NCI-H345 (cell line): ENCODE results near the gene LUC7L3.

ENCODE experiments used
- DNase-seq: peaks from one replicate; lab custom pipeline; 2025; lab: John Stamatoyannopoulos, UW

Gene LUC7L3

DNA sequence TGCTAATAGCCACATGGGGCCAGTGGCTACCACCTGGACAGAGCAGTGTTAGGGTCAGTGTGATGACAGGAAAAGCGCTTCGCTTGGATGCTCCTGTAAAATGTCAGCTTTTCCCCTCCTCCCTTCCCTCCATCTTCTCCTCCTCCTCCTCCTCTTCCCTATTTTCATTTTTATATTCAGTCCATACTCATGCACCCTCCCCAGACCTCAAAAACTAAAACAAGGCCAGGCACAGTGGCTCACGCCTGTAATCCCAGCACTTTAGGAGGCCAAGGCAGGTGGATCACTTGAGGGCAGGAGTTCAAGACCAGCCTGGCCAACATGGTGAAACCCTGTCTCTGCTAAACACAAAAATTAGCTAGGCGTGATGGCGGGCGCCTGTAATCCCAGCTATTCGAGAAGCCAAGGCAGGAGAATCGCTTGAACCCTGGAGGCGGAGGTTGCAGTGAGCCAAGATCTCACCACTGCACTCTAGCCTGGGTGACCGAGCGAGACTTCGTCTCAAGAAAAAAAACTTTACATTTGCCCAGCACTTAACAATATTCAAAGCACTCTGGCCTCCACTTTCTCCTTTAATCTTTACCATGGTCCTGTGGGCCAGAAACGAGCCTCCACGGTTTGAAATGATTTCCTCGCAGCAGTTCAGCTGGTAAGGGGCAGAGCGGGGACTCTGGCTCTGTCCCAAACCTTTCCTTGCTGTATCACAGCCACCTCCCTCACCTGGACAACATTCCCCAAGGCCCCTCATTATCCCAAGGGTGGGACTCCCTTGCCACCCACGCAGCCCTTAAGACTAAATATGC lies 33.5 kb upstream of the LUC7L3 start:
- DNase-seq = no peak

DNA sequence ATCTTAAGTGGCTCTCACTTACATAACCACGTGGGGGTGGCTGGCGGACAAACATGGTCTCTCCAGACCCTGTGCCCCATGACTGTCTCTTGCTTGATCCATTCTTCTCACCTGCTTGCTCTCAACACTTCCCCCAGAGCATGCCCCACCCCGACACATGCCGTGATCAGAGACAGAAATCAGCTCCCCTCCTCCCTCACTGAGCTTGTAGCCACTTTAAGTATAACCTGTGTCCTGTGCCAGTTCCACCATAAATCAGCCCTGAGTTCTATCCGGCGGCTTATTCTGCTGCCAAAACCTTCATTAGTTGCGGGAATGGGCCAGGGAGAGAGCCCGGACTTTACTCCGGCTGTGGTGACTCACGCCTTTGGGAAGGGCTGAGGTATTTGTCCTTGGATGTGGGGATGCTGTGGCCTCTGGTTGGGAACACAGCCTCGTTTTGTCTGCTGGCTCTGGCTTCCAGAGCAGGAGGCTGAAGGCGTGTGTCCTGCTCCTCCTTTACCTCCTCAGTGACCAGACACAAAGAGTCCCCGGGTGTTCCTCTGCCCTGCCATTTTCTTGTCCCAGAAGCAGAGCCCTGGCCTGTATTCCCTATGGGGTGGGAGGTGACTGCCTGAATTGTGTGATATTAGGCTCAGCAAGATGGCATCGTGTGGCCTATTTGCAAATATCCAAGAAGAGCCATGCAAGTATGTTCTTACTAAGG lies 32.8 kb upstream of the LUC7L3 start:
- DNase-seq = no peak

DNA sequence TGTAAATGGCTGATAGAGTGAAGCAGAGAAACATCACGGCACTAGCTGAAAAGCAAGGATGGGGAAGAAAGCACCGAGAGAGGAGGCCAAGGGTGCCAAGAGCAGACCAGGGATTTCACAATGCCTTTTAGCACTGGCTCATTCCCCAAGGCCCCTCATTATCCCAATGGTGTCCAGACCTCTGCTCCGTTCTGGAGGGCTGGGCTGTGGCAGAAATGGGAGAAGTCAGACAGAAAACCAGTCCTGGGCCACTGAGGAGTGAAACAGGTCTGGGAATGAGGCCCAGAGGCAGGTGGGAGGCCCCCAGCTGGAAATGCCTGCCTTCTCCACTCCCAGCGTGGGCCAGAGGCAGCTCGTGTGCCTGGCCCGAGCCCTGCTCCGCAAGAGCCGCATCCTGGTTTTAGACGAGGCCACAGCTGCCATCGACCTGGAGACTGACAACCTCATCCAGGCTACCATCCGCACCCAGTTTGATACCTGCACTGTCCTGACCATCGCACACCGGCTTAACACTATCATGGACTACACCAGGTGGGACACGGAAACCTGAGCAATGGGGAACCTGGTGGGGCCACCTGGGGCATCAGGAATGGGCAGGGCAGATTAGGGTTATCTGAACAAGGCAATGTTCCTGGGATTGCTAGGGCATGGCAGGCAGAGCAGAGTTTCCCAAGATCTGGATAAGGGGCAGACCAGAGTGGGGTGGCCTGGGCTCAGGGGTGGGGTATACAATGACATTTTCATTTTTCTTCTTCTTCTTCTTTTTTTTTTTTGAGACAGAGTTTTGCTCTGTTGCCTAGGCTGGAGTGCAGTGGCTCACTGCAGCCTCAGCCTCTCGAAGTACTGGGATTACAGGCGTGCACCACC lies 32.0 kb upstream of the LUC7L3 start:
- DNase-seq = no peak

DNA sequence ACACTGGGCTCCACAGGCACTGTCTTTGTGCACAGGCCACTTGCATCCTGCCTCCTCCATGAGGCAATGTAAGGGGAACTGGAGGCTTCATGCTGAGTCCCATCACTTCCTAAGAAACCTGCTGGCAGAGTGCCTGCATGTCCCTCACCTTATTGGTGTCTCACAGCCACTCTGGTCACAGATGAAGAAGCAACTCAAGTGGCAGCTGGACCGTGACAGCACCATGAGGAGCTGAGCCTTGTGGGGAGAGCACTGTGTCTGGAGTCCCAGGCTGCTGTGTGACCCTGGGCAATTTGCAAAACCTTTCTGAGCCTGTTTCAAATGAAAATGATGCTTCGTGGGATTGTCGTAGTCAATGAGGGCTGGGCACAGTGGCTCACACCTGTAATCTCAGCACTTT lies 31.2 kb upstream of the LUC7L3 start:
- DNase-seq = no peak

DNA sequence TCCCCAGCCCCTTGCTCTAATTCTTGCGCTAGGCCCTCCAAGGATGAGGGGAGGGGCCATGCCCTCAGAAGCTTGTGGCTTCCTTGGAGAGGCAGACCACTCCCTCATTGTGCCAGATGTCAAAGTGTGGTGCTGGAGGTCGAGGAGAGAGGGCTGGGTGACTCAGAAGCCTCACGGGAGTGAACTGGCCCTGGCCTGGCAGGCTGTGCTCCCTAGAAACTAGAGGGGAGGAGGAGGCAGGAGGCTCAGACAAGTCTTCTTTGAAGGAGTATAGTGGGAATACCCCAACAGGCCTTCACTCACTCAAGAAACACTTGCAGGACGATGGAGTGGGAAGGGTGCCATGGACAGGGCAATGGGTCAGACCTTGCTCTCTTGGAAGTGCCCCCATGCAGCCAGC lies 30.2 kb upstream of the LUC7L3 start:
- DNase-seq = no peak

DNA sequence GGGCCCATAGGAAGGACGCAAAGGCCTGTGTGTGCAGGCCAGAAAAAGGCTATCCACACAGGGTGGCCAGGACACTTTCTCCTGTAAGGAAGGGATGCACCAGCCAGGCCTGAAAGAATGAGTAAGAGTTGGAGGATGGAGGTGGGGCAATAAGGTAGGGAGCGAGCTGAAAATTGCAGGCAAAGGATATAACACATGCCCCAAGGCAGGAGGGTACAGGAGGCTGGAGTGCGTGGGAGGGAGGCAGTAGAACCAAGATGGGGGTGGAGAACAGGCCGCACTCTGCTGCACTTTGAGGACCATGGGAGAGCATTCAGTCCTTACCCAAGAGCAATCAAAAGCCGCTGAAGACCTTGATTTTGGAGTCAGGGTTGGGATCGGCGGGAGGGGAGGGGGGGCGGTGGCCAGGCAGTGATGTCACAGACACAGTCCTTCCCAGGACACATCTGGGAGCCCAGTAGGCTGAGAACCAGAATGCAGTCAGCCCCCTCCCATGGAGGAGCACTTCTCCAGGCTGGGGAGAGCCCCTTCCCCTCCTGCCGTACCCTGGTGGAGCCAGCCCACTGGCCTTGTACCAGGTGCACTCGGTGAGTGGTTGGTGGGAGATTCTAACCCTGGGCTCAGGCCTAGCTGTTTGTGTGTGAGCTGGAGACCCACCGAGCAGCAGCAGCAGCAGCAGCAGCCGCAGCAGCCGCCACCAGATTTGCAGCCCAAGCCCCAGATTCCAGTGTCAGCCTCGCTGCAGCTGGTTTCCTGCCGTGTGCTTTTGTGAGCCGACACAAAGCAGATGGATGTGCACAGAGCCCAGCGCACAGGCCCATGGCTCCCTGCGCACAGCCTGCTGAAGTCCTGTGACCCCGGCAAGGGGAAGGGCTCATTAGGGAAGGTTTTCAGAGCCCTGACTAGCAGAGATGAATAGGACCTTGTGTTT lies 29.2 kb upstream of the LUC7L3 start:
- no peak for DNase-seq

DNA sequence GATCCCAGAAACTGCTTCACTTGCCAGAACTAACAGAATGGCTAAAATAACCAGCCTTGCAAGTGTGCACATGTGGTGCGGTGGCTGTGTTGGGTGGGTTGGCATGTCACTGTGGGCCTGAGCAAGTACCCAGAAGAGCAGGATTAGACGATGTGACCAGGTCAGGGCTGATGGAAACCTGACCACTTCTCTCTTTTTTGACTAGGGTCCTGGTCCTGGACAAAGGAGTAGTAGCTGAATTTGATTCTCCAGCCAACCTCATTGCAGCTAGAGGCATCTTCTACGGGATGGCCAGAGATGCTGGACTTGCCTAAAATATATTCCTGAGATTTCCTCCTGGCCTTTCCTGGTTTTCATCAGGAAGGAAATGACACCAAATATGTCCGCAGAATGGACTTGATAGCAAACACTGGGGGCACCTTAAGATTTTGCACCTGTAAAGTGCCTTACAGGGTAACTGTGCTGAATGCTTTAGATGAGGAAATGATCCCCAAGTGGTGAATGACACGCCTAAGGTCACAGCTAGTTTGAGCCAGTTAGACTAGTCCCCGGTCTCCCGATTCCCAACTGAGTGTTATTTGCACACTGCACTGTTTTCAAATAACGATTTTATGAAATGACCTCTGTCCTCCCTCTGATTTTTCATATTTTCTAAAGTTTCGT lies 28.4 kb upstream of the LUC7L3 start:
- DNase-seq = no peak

DNA sequence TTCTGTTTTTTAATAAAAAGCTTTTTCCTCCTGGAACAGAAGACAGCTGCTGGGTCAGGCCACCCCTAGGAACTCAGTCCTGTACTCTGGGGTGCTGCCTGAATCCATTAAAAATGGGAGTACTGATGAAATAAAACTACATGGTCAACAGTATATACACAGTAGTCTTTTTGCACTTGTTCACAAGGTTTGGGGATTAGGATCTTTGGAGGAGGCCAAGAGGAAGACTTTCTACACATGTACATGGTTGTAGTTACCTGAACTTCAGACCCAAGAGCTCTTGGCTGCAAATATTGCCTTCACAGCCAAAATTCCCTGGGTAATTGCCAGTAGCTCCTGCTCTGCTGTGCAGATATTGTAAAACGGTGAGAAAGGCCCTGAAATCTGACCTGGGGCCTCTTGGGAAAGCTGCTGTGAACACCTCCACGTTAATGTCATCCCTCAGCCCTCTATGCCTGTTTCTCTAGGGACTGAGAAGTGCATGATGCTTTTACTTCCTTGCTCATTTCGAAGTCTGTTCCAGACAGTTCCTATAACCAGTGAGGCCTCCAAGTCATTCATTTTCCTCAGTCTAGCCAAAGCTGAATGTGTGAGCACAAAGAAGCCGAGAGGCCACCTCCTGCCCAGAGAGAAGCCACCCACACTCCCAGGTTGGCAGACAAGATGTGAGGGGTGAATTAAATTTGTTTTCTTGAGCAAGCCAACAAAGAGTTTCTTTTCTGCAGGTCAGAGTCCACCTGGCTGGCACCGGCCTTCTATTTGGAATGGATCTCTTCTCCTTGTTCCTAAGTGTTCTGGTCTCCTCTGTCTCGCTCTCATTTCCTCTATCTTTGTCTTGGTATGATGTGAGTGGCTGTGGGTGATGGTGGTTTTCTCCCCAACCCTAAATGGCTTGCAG lies 27.6 kb upstream of the LUC7L3 start:
- no peak for DNase-seq

DNA sequence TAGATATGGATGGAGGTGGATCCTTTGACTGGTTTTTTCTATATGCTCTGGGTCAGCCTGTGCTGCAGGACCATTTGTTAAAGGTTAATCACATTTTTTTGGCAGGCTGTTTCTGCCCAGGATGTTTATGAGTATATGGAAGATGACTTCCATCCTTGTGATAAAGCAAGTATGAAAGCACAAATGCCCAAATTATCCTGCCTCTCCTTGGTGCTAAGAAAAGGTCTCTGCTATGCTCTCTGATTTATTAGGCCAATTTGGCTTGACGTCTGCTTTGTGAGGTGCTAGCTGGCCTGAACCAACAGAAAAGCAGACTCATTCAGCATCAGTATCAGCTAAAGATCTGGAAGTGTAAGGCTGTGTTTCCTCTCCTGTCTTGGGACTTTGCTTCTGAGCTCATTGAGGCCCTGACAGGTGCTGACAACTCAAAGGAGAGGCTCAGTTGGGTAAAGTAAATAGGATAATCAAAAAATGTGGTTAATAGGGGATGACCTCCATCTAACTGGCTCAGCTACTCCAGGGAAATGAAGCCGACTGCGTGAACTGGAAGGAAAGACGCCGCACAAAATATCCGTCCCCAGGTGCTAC lies 26.9 kb upstream of the LUC7L3 start:
- no peak for DNase-seq

DNA sequence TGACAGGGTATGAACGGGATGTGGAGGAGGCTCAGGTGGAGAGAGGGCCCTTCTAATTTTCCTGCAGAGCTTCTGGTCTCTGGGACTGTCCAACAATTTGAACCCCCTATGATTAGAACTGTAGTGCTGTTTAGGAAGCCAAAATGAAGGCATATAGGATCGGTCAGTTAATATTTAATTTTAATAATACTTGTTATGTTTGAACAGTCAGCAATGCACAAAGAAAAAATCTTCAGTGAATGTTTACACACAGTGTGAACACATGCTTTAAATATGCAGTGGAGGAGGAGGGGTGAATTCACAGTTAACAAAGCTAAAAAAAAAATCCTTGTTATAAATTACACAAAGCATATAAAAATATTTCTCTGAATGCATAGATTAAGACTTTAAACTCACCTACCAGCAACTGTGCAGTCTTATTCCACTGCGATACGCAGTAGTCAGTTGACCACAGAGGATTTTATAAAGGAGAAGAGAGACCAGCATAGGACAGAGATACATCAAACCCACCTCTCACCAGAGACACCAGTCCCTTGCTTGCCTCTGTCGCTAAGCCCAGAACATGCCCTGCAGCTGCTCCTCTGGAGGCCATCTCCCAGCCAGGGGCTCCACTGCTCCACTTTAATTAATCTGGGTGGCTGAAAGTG lies 26.2 kb upstream of the LUC7L3 start:
- DNase-seq = no peak

DNA sequence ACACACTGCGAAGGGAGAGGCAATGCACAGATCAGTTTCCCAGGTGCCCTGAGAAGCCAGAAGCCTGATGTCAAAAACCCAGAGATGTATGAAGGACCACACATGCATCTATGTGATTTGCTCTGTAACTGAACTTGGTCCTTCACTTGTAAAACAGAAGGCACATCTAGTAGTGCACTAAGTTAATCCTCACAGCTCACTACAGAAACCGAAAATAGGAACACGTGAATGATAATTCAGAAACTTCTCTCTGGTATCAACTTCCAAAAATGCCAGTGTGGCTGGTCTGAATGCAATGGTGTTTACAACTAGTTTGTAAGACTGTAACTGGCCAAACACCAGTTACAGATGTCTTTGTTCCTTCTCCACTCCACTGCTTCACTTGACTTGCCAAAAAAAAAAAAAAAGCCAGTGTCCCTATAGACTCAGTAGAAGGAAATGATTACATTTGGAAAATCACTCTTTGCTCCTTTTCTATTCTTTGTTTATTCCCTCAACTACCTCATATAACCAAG lies 23.0 kb upstream of the LUC7L3 start:
- no peak for DNase-seq

DNA sequence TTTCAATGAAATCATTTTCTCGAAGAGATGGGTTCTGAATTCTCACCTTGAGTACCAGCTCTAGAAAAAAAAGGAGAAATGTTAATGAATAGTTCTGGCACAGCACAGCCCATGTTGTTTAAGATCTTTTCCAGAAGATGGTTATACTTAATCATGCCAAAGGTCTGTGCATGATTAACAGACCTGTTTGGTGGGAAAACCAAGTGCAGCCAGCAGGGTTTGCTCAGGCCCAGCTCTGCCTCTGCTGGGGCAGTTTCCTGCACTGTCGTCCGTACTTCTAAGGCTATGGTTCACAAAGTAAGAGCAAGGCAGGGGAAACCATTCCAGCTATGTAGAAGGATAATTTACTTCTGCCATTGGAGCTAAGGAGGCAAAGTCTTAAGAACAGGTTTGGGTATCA lies 22.3 kb upstream of the LUC7L3 start:
- DNase-seq = no peak

DNA sequence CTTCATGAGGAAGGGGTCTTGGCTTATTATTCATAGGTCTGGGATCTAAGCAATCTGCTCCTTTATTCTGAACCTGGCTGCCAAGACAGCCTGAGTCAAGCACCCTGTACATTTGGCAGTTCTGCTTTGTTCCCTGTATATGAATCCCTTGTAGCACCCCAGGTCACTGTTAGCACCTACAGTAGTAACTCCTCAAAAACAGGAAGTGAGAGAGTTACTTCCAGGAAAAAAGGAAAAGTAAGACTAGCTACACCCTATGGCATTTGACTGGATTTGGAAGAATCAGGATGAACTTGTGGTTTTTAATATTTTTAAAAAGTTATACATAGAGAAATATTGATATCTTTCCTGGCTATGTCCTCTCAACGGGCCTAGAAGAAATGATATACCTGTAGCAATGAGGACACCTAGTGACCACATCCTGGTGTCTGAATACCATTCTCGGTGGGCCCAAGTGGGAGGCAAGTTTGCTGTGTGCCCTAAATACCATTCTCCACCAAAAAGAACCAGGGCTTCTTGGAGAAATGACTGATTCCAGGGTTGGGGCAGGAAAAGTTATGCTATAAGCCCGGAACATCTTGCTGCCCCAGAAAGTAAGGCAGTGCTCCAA lies 21.6 kb upstream of the LUC7L3 start:
- no peak for DNase-seq

DNA sequence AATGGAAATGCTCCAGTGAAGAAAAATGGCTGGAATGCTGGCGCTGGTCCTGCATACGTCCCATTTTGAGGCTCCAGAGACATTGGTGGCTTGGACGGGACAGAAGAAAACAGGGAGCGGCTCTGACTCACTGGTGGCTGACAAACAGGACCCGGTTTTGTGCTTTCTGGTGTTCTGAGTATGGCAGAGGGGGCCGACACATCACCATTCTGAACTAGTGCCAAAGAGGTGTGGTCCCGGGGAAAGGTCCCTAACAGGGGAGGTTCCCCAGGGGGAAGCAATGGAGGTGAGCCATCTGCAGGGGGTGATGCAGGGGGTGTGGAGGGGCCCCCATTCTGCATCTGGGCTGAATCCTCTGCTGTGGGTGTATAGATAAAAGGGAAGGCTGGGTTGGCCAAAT lies 20.0 kb upstream of the LUC7L3 start:
- no peak for DNase-seq

DNA sequence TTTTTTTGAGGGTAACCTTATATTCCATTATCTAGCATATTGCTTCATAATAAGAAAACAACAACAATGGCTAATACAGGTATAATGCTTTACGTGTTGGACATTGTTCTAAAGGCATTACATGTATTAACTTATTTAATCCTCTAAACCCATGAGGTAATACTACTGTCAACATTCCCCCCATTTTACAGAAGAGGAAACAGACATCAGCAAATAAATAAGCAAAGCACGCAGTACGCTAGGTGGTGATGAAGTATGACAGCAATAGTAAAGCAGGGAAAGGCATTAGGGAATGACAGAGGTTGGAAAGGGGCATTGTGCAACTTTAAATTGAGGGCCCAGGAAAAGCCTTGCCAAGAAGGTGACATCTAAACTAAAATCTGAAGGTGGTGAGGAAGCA lies 16.2 kb upstream of the LUC7L3 start:
- DNase-seq = no peak

DNA sequence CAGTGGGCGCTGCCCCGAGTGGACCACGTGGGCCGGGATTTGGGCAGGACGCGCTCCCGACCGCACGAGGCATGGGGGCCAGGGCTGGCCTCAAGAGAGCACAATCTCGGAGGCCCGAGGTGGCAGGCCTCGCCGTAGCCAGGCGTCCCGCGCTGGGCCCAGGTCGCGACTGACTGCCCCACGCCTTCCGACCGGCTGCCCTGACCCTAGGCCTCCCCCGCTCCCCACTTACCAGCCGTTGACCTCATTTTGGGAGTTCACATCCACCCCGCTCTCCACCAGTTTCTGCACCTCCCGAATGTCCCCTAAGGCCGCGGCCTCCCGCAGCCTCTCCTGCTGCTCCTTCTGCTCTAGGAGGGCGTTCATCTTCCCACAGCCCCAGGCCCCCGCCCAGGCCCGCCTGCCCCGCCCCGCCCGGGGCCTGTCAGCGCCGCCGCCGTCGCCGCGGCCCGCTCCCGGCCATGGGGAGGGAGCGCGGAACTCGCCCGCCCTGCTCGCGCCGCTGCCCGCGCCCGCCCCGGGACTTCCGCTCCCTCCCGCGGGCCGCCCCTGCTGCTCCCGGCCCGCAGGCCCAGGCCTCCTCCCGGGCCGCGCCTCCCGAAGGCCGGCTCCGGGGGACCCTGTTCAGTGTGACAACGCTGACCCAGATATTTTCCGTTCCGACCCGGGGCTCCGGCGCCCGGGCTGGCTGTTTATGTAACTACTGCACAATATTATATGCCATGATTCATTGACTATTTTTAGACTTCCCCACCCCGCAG lies 11.9 kb upstream of the LUC7L3 start, which contains the start of gene ANKRD40:
Gene ANKRD40, minus strand, starts transcription at position 626 of the 761 bp plus-strand sequence. Its CDS starts 260 bp downstream, at position 366.
- DNase-seq = peak; percentile 87
